Bronchial epithelial cell (primary cell): ENCODE results near the gene LPCAT2. TPM values are rescaled to one million over a fixed set of nuclear protein-coding genes. Genes with fewer than 3 reads are reported as not detected.

Source experiments
- DNase-seq: peaks from one replicate; pipeline ENCODE4 v3.0.0-alpha.2; 2010; ENCODE audit warnings: low read depth
- FAIRE-seq: peaks from 2 replicates; lab custom pipeline; 2011; peaks lifted over from hg19 to GRCh38; lab: Jason Lieb, UNC
- H3K27me3 ChIP-seq: 2 replicates; pipeline ENCODE4 v1.5.1; 2011; ENCODE audit warnings: low read length; ENCODE audit not compliant: control insufficient read depth, insufficient read depth
- H3K36me3 ChIP-seq: 2 replicates; pipeline ENCODE4 v1.5.1; 2011; ENCODE audit warnings: low read length; ENCODE audit not compliant: control insufficient read depth, insufficient read depth
- H3K4me3 ChIP-seq: 2 replicates; pipeline ENCODE4 v1.5.1; 2011; ENCODE audit warnings: mild to moderate bottlenecking, low read depth, low read length, control low read depth
- total RNA-seq: library from RNA; depleted of rRNA; stranded (reverse); fragments of >200 nt; gene quantifications from 2 replicates; pipeline ENCODE4 v1.2.1, GENCODE V29; 2014
- TF ChIP-seq, protein P1 (sequence below): IDR thresholded peaks from 2 replicates; pipeline ENCODE4 v1.5.1; 2011; ENCODE audit warnings: mild to moderate bottlenecking, moderate library complexity, low read length, control low read depth, inconsistent platforms; ENCODE audit not compliant: insufficient read depth, severe bottlenecking

LPCAT2 gene
- total RNA-seq, 1 donor from 2014 or later = 11.8 TPM

GRCh38 chr16:55500530-55501011 lies 8.3 kb upstream of the LPCAT2 start:
- H3K36me3 ChIP-seq = no peaks in the 10 kb centered on the region
- no peak overlapping the region for H3K4me3 ChIP-seq
- FAIRE-seq = no peak
- no peak for DNase-seq
- TF ChIP-seq, protein P1, sequence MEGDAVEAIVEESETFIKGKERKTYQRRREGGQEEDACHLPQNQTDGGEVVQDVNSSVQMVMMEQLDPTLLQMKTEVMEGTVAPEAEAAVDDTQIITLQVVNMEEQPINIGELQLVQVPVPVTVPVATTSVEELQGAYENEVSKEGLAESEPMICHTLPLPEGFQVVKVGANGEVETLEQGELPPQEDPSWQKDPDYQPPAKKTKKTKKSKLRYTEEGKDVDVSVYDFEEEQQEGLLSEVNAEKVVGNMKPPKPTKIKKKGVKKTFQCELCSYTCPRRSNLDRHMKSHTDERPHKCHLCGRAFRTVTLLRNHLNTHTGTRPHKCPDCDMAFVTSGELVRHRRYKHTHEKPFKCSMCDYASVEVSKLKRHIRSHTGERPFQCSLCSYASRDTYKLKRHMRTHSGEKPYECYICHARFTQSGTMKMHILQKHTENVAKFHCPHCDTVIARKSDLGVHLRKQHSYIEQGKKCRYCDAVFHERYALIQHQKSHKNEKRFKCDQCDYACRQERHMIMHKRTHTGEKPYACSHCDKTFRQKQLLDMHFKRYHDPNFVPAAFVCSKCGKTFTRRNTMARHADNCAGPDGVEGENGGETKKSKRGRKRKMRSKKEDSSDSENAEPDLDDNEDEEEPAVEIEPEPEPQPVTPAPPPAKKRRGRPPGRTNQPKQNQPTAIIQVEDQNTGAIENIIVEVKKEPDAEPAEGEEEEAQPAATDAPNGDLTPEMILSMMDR = no peak
- H3K27me3 ChIP-seq = no peaks in the 10 kb centered on the region

- no peaks in the 10 kb centered on the region for H3K27me3 ChIP-seq
- peak; percentile 40 for FAIRE-seq
- H3K36me3 ChIP-seq = no peaks in the 10 kb centered on the region
- H3K4me3 ChIP-seq = no peak overlapping the region
- DNase-seq = peak; percentile 45
- TF ChIP-seq, protein P1 = peak; percentile 28
Measured at GRCh38 chr16:55501549-55502322, 7.1 kb upstream of the LPCAT2 start.

- Histone ChIP-seq H3K36me3 (no peaks in the 10 kb centered on the region), H3K4me3 (no peak overlapping the region), H3K27me3 (no peaks in the 10 kb centered on the region)
- TF ChIP-seq, protein P1 = peak; percentile 8
- no peak for FAIRE-seq
- DNase-seq = no peak
Measured at GRCh38 chr16:55502801-55503366, 6.0 kb upstream of the LPCAT2 start.

GRCh38 chr16:55503726-55504550 lies 4.9 kb upstream of the LPCAT2 start:
- H3K27me3 ChIP-seq = no peaks in the 10 kb centered on the region
- no peaks in the 10 kb centered on the region for H3K36me3 ChIP-seq
- DNase-seq (no peak), FAIRE-seq (no peak)
- TF ChIP-seq, protein P1 = no peak
- no peak overlapping the region for H3K4me3 ChIP-seq

GRCh38 chr16:55505333-55506015 lies 3.4 kb upstream of the LPCAT2 start:
- DNase-seq = no peak
- H3K4me3 ChIP-seq = no peak overlapping the region
- TF ChIP-seq, protein P1 = no peak
- no peak for FAIRE-seq
- H3K36me3 ChIP-seq = no peaks in the 10 kb centered on the region
- H3K27me3 ChIP-seq = no peaks in the 10 kb centered on the region
